A549 (cell line): Measurements from ENCODE around the gene FAM89B. TPM values are rescaled to one million over a fixed set of nuclear protein-coding genes. Genes with fewer than 3 reads are reported as not detected.

Source experiments
- ATAC-seq, 2 experiments: fragments of 200-7000 bp in 1 of 2; fragments of >200 bp in 1 of 2; cut with Nextera tagmentation in 1 of 2; cut with Tn5 transposase in 1 of 2; 3 replicates each; pipeline versions ENCODE4 v1.8.0 to v1.9.1; 2018 to 2020; ENCODE audit warnings: mild to moderate bottlenecking in 1 of 2, moderate library complexity in 1 of 2
- CTCF ChIA-PET: fragments of 300-600 bp; sonication (Branson Sonifier 250); formaldehyde crosslinking; extraction: SDS; loops from one replicate; lab custom pipeline; 2021; ENCODE audit warnings: antibody characterized with exemption, inconsistent platforms; lab: Yijun Ruan, JAX
- POLR2A ChIA-PET: fragments of 350-600 bp; formaldehyde crosslinking; extraction: SDS; loops from one replicate; lab custom pipeline; 2021; ENCODE audit warnings: antibody characterized with exemption, inconsistent platforms; lab: Yijun Ruan, JAX
- DNase-seq, 2 experiments: peaks; one replicate each; pipeline versions ENCODE4 v3.0.0 to v3.0.0-alpha.2; 2011 to 2016; ENCODE audit warnings: low read depth in 1 of 2, low spot score in 1 of 2
- FAIRE-seq: peaks from 2 replicates; lab custom pipeline; 2011; peaks lifted over from hg19 to GRCh38; lab: Jason Lieb, UNC
- H3K27ac ChIP-seq, 2 experiments: fragments of >200 bp; sonication (Bioruptor Twin); formaldehyde crosslinking; 3 replicates each; pipeline ENCODE4 v1.5.1; 2016 to 2017
- H3K4me1 ChIP-seq: fragments of >200 bp; sonication (Bioruptor Twin); formaldehyde crosslinking; 3 replicates; pipeline ENCODE4 v1.6.1; 2016
- H3K4me2 ChIP-seq: fragments of >200 bp; sonication (Bioruptor Twin); formaldehyde crosslinking; 3 replicates; pipeline ENCODE4 v1.6.1; 2016
- H3K4me3 ChIP-seq: fragments of >200 bp; sonication (Bioruptor Twin); formaldehyde crosslinking; 3 replicates; pipeline ENCODE4 v1.5.1; 2016
- H3K9me3 ChIP-seq: fragments of >200 bp; sonication (Bioruptor Twin); formaldehyde crosslinking; 3 replicates; pipeline ENCODE4 v1.6.1; 2016
- ATOH8 ChIP-seq: fragments of 250-450 bp; sonication (Bioruptor Pico); IDR thresholded peaks from 2 replicates; pipeline ENCODE4 v1.5.0; 2020; ENCODE audit warnings: low read depth, mild to moderate bottlenecking, moderate library complexity
- CHD4 ChIP-seq: fragments of 200-600 bp; sonication (generic); IDR thresholded peaks from 2 replicates; pipeline ENCODE4 v1.6.1; 2016; ENCODE audit warnings: antibody characterized with exemption, mild to moderate bottlenecking, borderline replicate concordance
- CTCF ChIP-seq: fragments of >200 bp; sonication (Bioruptor Twin); formaldehyde crosslinking; IDR thresholded peaks from 3 replicates; pipeline ENCODE4 v1.5.1; 2016
- EHMT2 ChIP-seq: fragments of 200-600 bp; sonication (generic); IDR thresholded peaks from 2 replicates; pipeline ENCODE4 v1.6.1; 2016; ENCODE audit warnings: antibody characterized with exemption, low read depth, mild to moderate bottlenecking, moderate library complexity
- EP300 ChIP-seq, 2 experiments: fragments of >200 bp; sonication (Bioruptor Twin); formaldehyde crosslinking; IDR thresholded peaks; 2 replicates in 1 of 2; 3 replicates in 1 of 2; pipeline ENCODE4 v1.6.1; 2016 to 2017
- ESRRA ChIP-seq: fragments of 150-350 bp; IDR thresholded peaks from 2 replicates; pipeline ENCODE4 v1.6.1; 2014; ENCODE audit warnings: mild to moderate bottlenecking, low read length, borderline replicate concordance
- FOXS1 ChIP-seq: fragments of 250-450 bp; sonication (Bioruptor Pico); IDR thresholded peaks from 2 replicates; pipeline ENCODE4 v1.5.0; 2020; ENCODE audit warnings: mild to moderate bottlenecking, moderate library complexity
- GATA3 ChIP-seq: IDR thresholded peaks from 2 replicates; pipeline ENCODE4 v1.6.1; 2012; ENCODE audit warnings: borderline replicate concordance
- HDAC2 ChIP-seq: fragments of 200-600 bp; sonication (generic); IDR thresholded peaks from 2 replicates; pipeline ENCODE4 v1.6.1; 2016
- HMGXB4 ChIP-seq: fragments of 250-450 bp; sonication (Bioruptor Pico); IDR thresholded peaks from 2 replicates; pipeline ENCODE4 v1.5.0; 2021; ENCODE audit warnings: mild to moderate bottlenecking, moderate library complexity, borderline replicate concordance
- HOXA7 ChIP-seq: fragments of 250-450 bp; sonication (Bioruptor Pico); IDR thresholded peaks from 2 replicates; pipeline ENCODE4 v1.5.0; 2020; ENCODE audit warnings: mild to moderate bottlenecking, moderate library complexity
- JUNB ChIP-seq: fragments of >200 bp; sonication (Bioruptor Twin); formaldehyde crosslinking; IDR thresholded peaks from 2 replicates; pipeline ENCODE4 v1.6.1; 2016
- MAFK ChIP-seq: fragments of 450-650 bp; IDR thresholded peaks from 2 replicates; pipeline ENCODE4 v1.6.1; 2014; ENCODE audit not compliant: partially characterized antibody
- MAX ChIP-seq: IDR thresholded peaks from 2 replicates; pipeline ENCODE4 v1.6.1; 2012
- MAZ ChIP-seq: fragments of 150-350 bp; IDR thresholded peaks from 2 replicates; pipeline ENCODE4 v1.6.1; 2014; ENCODE audit warnings: antibody characterized with exemption, low read depth, low read length, borderline replicate concordance
- NPAS2 ChIP-seq: fragments of 250-450 bp; sonication (Bioruptor Pico); IDR thresholded peaks from 2 replicates; pipeline ENCODE4 v1.8.0; 2022; ENCODE audit warnings: mild to moderate bottlenecking, moderate library complexity, borderline replicate concordance
- POLR2AphosphoS2 ChIP-seq: conservative IDR thresholded peaks from 2 replicates; pipeline ENCODE4 v1.6.1; 2012; ENCODE audit warnings: low read length, improper control_type of control experiment, inconsistent platforms
- RAD21 ChIP-seq, 2 experiments: fragments of >200 bp in 1 of 2; sonication (Bioruptor Twin) in 1 of 2; formaldehyde crosslinking in 1 of 2; IDR thresholded peaks in 1 of 2; conservative IDR thresholded peaks in 1 of 2; 2 replicates in 1 of 2; 3 replicates in 1 of 2; pipeline ENCODE4 v1.6.1; 2012 to 2018; ENCODE audit warnings: inconsistent platforms in 1 of 2
- SMC3 ChIP-seq: fragments of >200 bp; sonication (Bioruptor Twin); formaldehyde crosslinking; IDR thresholded peaks from 3 replicates; pipeline ENCODE4 v1.6.1; 2018; ENCODE audit warnings: inconsistent platforms
- TP53 ChIP-seq: fragments of 250-450 bp; sonication (Bioruptor Pico); IDR thresholded peaks from 2 replicates; pipeline ENCODE4 v1.5.0; 2021; ENCODE audit warnings: mild to moderate bottlenecking, moderate library complexity
- USF2 ChIP-seq: fragments of 450-650 bp; IDR thresholded peaks from 2 replicates; pipeline ENCODE4 v1.6.1; 2014; ENCODE audit warnings: antibody characterized with exemption
- ZFP36 ChIP-seq: fragments of 450-650 bp; IDR thresholded peaks from 2 replicates; pipeline ENCODE4 v1.6.1; 2014; ENCODE audit warnings: borderline replicate concordance; ENCODE audit not compliant: partially characterized antibody
- WGBS: methylation state at CpG from one replicate; pipeline ENCODE4 v1.1.6; 2017; ENCODE audit errors: missing lambda C conversion rate; 5-methylcytosine and 5-hydroxymethylcytosine counted together
- polyA plus RNA-seq, 4 experiments: library from polyadenylated mRNA; depleted of rRNA in 3 of 4; stranded (reverse); fragments of >200 nt; fragmentation: RNase III in 1 of 4; extraction: RNeasy Plus Mini Kit Qiagen cat#74134 plus additional on column Dnase treatment in 1 of 4; gene quantifications; 2 replicates in 3 of 4; 3 replicates in 1 of 4; pipeline ENCODE4 v1.2.3, GENCODE V29; 2011 to 2017

Gene FAM89B
- polyA plus RNA-seq, 2 of the 4 experiments (the other 2 are of a cell fraction) = 13.5 to 23.9 TPM

- no peak overlapping the region for H3K27ac ChIP-seq
- H3K9me3 ChIP-seq = no peaks in the 10 kb centered on the region
- CTCF ChIA-PET = interaction anchor here (0.8 to 14.6 kb wide), 22 partner anchors 10 to 278 kb away, joined by 3 to 249 read pairs (median 5); partner anchors contain the start of genes EHBP1L1, FAM89B, MAP3K11 and MUS81
- WGBS = 86% methylated on average over 17 of the region's 26 CpGs
- no peak overlapping the region for H3K4me3 ChIP-seq
- peak; percentile 42 to 73; a peak in 4 of 6 replicates for ATAC-seq
- TF ChIP-seq SMC3 (peak; percentile 58), RAD21 (conservative IDR thresholded peaks at IDR 0.05 in 1 of 2, IDR thresholded peaks at IDR 0.05 in 1 of 2) (peak; percentile 34 to 43; a peak in 3 of 5 replicates), ZFP36 (no peak), HDAC2 (no peak), CTCF (peak; percentile 66), POLR2AphosphoS2 (no peak; the same call in 1 of the 2 replicates), MAX (no peak)
- TF ChIP-seq, all 56 proteins: peak for 3
- POLR2A ChIA-PET = interaction anchor here (0.6 to 1.5 kb wide), 3 partner anchors 21 to 407 kb away, joined by 3 read pairs; partner anchors contain the start of gene PCNX3
- FAIRE-seq (no peak), DNase-seq (no peak)
- Histone ChIP-seq H3K4me2 (no peak overlapping the region), H3K4me1 (no peaks in the 10 kb centered on the region; the same call in 2 of the 3 replicates)
Observed at GRCh38 chr11:65593518-65594414, 21.4 kb downstream of the FAM89B start.

- FAIRE-seq = no peak
- CTCF ChIA-PET = interaction anchor here (1.0 to 14.6 kb wide), 10 partner anchors 11 to 280 kb away, joined by 3 to 249 read pairs (median 22); partner anchors contain the start of genes EHBP1L1, FAM89B, MAP3K11 and PCNX3
Observed at GRCh38 chr11:65595131-65595530, 22.8 kb downstream of the FAM89B start.

GRCh38 chr11:65595543-65596281 is 23.4 kb downstream of the FAM89B start, which contains the start of gene KCNK7:
KCNK7 (minus strand) TSS chr11:65595800; CDS start chr11:65595772, 28 bp downstream.
- no peak within 1 kb of the TSS for H3K4me2 ChIP-seq
- 98% methylated on average over 5 of the region's 12 CpGs for WGBS
- no peak for FAIRE-seq
- no peaks in the 10 kb centered on the region for H3K9me3 ChIP-seq
- CTCF ChIA-PET = interaction anchor here (0.9 to 20.1 kb wide), 8 partner anchors 6 to 180 kb away, joined by 3 to 249 read pairs (median 53); partner anchors contain the start of genes EHBP1L1, FAM89B, KCNK7 and MAP3K11
- H3K27ac ChIP-seq = 0 out of 6 replicates have a peak within 1 kb of the TSS, but pooled peaks of 1 of the 2 experiments have one; percentile 16
- ATAC-seq = peak; percentile 7 to 28; a peak in 4 of 6 replicates
- no peak within 1 kb of the TSS for H3K4me3 ChIP-seq
- POLR2A ChIA-PET = interaction anchor here (1.0 kb wide), 1 partner anchor 20 kb away, joined by 3 read pairs; the partner anchor contains the start of gene PCNX3
- H3K4me1 ChIP-seq = no peaks in the 10 kb centered on the region; the same call in 2 of the 3 replicates
- no peak for DNase-seq
- TF ChIP-seq JUNB = no peak
- no peak for TF ChIP-seq NPAS2 (CRISPR knock-in tag)
- no peak for TF ChIP-seq MAFK
- no peak for TF ChIP-seq HOXA7
- TF ChIP-seq EP300 (IDR thresholded peaks at IDR 0.05) = no peak
- TF ChIP-seq RAD21 (conservative IDR thresholded peaks at IDR 0.05 in 1 of 2, IDR thresholded peaks at IDR 0.05 in 1 of 2) = no peak
- TF ChIP-seq TP53 (CRISPR knock-in tag) = no peak
- no peak for TF ChIP-seq FOXS1 (CRISPR knock-in tag)
- no peak for TF ChIP-seq USF2
- no peak for TF ChIP-seq EHMT2
- no peak for TF ChIP-seq ESRRA
- no peak for TF ChIP-seq CHD4
- TF ChIP-seq ATOH8 (CRISPR knock-in tag) = no peak

More at GRCh38 chr11:65595131-65595530, 22.8 kb downstream of the FAM89B start:
- Histone ChIP-seq H3K9me3 (no peaks in the 10 kb centered on the region), H3K27ac (0 out of 6 replicates have a peak overlapping the region, but pooled peaks of 1 of the 2 experiments have one; percentile 16), H3K4me1 (no peaks in the 10 kb centered on the region; the same call in 2 of the 3 replicates), H3K4me2 (no peak overlapping the region), H3K4me3 (no peak overlapping the region)
- WGBS = no CpG with 5 or more reads among the region's 3 CpGs
- DNase-seq (no peak), ATAC-seq (peak; percentile 3 to 8; a peak in 3 of 6 replicates)
- POLR2A ChIA-PET = no interaction called here
- TF ChIP-seq GATA3 = no peak
- TF ChIP-seq HMGXB4 (CRISPR knock-in tag) = no peak
- TF ChIP-seq MAZ = no peak
- TF ChIP-seq EHMT2 = no peak
